Measurements from ENCODE around the gene CTAG2.
"Not testable (repeated sequence)": the region's sequence is repeated elsewhere in the genome, so short reads cannot be mapped to it uniquely, and the experiment has no call there.

Gene CTAG2

DNA sequence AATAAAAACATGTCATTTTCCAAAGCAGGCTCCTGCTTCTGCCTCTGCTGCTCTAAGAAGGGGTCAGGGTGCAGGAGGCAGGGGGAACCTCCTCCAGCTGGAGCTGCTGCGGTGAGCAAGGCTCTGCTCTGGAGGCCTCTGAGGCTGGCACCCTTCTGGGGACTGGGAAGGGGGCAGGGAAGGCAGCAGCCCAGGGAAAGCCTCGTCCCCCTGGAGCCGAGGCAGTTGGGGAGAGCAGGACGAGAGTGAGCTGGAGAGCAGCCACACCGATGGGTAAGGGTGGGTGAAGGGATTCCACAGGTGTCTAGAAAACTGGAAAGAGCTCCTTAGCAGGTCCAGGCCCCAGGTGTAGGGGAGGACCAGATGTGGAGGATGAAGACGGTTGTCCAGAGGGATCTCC lies 2.0 kb upstream of the CTAG2 start:
- Histone ChIP-seq H3K4me1 (ENCODE audit: insufficient read depth, low read length) (no peaks in the 10 kb centered on the region), H3K9ac (ENCODE audit: low read depth, low read length) (no peak overlapping the region), H3K9me3 (ENCODE audit: control insufficient read depth, insufficient read depth, low read length) (no peaks in the 10 kb centered on the region), H3K36me3 (ENCODE audit: insufficient read depth, low read length) (no peaks in the 10 kb centered on the region)

DNA sequence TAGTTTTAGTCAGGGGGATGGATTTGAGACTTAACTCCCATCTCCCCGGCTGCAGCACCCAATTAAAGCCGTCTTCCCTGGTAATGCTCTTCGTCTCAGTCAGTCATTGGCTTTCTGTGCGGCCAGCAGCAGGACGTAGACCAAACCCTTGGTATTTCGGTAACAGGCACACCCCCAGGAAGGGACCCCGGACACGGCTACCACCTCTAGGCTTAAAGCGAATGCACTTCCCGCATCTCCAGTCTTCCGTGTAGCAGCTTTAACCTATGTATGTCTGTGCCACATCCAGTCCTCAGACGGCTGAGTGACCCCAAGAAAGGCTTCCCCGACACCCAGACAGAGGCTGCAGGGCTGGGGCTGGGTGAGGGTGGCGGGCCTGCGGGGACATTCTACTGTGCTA lies 1.5 kb upstream of the CTAG2 start:
- no peaks in the 10 kb centered on the region for H3K9me3 ChIP-seq (ENCODE audit: control insufficient read depth, insufficient read depth, low read length)
- no peaks in the 10 kb centered on the region for H3K36me3 ChIP-seq (ENCODE audit: insufficient read depth, low read length)
- no peak overlapping the region for H3K9ac ChIP-seq (ENCODE audit: low read depth, low read length)
- H3K4me1 ChIP-seq (ENCODE audit: insufficient read depth, low read length) = no peaks in the 10 kb centered on the region

DNA sequence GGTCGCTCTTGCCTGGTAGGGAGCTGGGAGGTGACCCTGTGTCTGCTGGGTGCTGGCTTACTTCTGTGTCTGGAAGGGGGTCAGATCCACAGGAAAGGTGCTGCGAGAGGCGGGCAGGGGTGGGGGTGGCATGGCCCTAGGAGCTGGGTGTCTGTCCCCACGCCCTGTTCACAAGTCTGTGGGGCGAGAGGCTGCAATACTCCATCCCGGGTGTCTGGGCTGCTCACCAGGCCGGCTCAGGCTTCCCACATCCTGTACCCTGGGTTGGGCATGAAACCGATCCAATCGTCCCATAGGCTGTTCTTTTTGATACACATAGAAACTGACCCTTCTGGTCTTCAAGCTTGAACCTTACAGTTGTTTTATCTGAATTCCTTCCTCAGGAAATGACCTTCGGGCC lies 993 bp upstream of the CTAG2 start:
- no peaks in the 10 kb centered on the region for H3K4me1 ChIP-seq (ENCODE audit: insufficient read depth, low read length)
- H3K9ac ChIP-seq (ENCODE audit: low read depth, low read length) = no peak overlapping the region
- no peaks in the 10 kb centered on the region for H3K9me3 ChIP-seq (ENCODE audit: control insufficient read depth, insufficient read depth, low read length)
- no peaks in the 10 kb centered on the region for H3K36me3 ChIP-seq (ENCODE audit: insufficient read depth, low read length)

DNA sequence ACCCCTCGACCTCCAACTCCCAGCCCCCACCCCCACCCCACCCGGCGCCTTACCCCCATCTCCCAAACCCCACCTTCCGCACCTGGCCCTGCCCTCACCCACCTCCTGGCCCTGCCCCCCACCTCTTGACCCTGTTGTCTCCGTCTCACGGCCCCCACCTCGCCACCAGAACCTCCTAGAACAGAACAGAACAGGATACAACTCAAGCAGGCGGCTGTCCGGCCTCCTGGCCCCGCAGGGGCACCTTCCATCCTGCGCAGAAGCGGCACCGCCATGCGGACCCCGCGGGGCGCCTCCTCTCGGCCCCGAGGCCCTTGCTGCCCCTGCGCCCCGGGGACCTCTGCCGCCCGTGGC lies 354 bp downstream of the CTAG2 start:
- H3K9me3 ChIP-seq (ENCODE audit: control insufficient read depth, insufficient read depth, low read length) = no peaks in the 10 kb centered on the region
- H3K9ac ChIP-seq (ENCODE audit: low read depth, low read length) = no peak overlapping the region
- H3K36me3 ChIP-seq (ENCODE audit: insufficient read depth, low read length) = no peaks in the 10 kb centered on the region
- no peaks in the 10 kb centered on the region for H3K4me1 ChIP-seq (ENCODE audit: insufficient read depth, low read length)

DNA sequence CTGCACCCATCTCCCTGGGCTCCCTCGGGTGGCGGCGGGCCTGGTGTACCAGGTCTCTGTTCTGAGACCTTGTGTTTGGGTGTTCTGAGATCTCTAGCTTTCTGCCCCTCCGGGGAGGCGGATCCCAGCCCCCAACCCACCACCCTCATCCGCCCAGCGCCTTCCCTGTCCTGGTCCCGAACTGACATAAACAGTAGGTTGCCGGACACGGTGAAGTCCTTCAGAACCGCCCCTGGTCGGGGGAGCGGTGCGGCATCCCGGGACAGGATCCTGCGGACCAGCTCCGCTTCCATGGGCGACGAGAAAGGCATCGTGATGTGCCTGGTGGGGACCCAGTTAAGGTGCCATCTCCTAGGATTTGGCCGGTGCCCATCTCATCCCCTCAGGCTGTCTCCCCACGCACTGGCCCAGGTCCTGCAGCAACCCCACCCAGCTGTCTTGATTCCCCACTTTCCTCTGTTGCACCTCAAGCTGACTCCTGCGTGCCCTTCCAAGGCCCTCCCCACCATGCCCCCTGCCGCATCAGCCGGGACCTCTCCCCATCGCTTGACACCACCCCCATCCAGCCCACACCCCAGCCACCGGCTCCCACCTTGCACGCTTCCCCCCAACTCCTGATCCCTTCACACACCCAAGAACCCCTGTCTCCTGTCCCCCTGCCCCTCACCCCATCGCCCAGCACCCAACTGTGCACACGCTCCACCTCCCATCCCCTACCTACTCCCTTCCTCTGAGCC lies 900 bp downstream of the CTAG2 start:
- H3K4me1 ChIP-seq (ENCODE audit: insufficient read depth, low read length) = no peaks in the 10 kb centered on the region
- H3K9me3 ChIP-seq (ENCODE audit: control insufficient read depth, insufficient read depth, low read length) = no peaks in the 10 kb centered on the region
- no peak overlapping the region for H3K9ac ChIP-seq (ENCODE audit: low read depth, low read length)
- no peaks in the 10 kb centered on the region for H3K36me3 ChIP-seq (ENCODE audit: insufficient read depth, low read length)

DNA sequence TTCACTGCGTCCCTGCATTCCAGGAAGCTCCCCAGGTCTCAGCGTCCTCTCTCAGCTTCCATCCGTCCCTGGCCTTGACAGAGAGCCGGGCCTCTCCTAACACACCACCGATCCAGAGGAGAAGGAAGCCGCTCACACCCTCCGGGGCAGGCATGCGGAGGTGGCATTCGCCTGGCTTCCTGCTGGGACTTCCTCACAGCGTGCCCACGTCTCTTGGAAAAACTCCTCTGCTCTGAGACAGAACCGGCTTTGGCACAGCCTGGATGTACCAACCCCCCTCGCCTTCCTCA lies 3.2 kb downstream of the CTAG2 start:
- H3K9ac ChIP-seq (ENCODE audit: low read depth, low read length) = no peak overlapping the region
- H3K4me1 ChIP-seq (ENCODE audit: insufficient read depth, low read length) = no peaks in the 10 kb centered on the region
- no peaks in the 10 kb centered on the region for H3K36me3 ChIP-seq (ENCODE audit: insufficient read depth, low read length)
- no peaks in the 10 kb centered on the region for H3K9me3 ChIP-seq (ENCODE audit: control insufficient read depth, insufficient read depth, low read length)

DNA sequence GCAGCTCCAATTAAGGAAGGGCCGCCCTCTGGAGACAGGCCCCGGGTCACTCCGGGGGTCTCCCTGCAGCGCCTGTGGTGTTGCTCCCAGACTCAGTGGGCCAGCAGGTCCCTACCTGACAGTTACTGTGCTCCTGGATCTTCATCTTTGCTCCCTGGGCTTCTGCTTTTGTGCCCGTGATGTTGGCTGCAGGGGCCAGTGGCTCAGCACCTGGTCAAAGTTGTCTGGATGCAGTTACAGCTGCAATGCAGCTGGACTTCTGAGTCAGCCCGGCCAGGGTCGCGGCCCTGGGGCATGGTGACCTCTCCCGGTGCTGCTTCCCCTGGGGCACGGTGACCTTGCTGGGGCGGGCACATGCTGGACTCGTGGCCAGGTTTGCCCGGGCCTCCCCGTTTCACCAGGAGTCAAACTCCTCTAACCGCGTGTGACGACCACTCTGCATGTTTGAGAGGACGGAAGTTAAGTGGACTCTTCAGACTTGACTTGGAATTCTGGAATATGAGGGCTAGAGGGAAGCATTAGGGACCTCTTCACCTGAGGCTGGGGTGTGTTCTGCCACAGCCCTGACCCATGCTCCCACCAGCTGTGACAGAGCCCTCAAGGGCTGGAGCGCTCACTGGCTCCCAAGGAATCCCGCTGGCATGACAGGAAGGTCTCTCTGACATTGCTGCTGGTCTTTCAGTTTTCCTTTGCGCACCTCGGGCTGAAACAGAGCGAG lies 3.7 kb downstream of the CTAG2 start:
- Histone ChIP-seq H3K36me3 (ENCODE audit: insufficient read depth, low read length) (no peaks in the 10 kb centered on the region), H3K9me3 (ENCODE audit: control insufficient read depth, insufficient read depth, low read length) (no peaks in the 10 kb centered on the region), H3K9ac (ENCODE audit: low read depth, low read length) (no peak overlapping the region), H3K4me1 (ENCODE audit: insufficient read depth, low read length) (no peaks in the 10 kb centered on the region)

DNA sequence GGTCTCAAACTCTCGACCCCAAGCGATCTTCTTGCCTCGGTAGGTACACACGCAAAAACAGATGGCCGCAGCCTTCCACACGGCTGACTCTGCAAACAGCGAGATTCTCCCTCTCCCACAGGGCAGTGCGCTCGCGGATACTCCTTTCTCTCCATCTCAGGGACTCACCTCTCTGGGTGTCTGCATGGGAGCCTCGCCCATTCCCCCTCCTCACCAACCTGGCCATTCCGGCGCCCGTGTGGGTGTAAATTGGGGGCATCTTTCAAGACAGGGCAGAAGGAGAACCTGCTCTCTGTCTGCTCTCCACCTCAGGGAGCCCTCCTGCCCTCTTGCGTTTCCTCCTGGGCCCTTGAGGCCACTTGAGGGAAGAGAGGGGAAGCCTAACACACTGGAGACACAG lies 4.4 kb downstream of the CTAG2 start:
- Histone ChIP-seq H3K4me1 (ENCODE audit: insufficient read depth, low read length) (no peaks in the 10 kb centered on the region), H3K9ac (ENCODE audit: low read depth, low read length) (no peak overlapping the region), H3K9me3 (ENCODE audit: control insufficient read depth, insufficient read depth, low read length) (no peaks in the 10 kb centered on the region), H3K36me3 (ENCODE audit: insufficient read depth, low read length) (no peaks in the 10 kb centered on the region)

DNA sequence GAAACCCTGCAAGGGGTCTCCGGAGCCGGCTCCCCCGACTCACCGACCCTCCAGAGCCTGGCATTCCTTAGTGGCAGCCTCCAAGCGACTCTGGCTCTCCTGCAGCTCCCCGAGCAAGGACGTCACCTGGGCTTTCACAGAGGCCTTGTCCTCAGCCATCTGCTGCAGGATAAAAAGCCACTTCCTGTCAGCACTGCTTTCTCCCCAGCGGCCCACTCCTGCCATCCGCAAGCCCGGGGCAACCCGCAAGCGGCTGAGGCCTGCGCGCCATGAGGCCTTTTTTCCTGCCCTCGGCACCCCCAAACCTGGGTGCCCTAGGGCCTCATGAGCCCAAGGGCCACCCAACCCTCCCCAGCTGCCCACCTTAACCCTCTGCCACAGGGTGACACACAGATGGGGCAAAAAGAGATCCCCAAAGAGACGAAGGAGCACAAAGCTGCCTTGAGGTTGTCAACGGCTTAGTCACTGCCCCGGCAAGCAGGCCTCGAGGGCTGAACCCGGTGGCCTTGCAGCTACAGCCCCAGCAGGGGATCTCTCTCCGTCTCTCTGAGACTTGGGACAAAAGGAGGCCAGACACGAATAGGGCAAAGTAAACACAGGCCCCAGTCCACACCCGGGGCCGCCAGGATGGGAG lies 7.5 kb downstream of the CTAG2 start:
- H3K9ac ChIP-seq (ENCODE audit: low read depth, low read length); H3K4me1 ChIP-seq (ENCODE audit: insufficient read depth, low read length); H3K36me3 ChIP-seq (ENCODE audit: insufficient read depth, low read length); H3K9me3 ChIP-seq (ENCODE audit: control insufficient read depth, insufficient read depth, low read length): not testable (repeated sequence)

DNA sequence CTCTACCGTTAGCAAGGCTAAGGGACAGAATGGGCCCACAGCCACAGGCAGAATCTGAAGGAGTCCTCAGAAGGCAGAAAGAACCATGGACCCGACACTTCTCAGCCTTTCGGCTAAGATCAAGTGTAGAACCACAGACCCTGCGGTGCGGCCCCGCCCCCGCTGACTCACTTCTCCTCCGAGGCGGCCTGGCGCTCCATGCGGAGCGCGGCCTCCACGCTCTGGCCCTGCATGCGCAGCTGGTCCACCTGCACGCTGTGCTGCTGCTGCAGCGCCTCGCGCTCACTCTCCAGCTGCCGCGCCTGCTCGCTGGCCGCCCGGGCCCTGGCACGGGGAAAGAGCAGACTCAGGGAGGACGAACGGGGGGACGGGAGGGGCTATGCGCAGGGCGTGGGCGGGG lies 9.7 kb downstream of the CTAG2 start:
- not testable (repeated sequence) for H3K36me3 ChIP-seq (ENCODE audit: insufficient read depth, low read length); H3K9me3 ChIP-seq (ENCODE audit: control insufficient read depth, insufficient read depth, low read length); H3K9ac ChIP-seq (ENCODE audit: low read depth, low read length); H3K4me1 ChIP-seq (ENCODE audit: insufficient read depth, low read length)

DNA sequence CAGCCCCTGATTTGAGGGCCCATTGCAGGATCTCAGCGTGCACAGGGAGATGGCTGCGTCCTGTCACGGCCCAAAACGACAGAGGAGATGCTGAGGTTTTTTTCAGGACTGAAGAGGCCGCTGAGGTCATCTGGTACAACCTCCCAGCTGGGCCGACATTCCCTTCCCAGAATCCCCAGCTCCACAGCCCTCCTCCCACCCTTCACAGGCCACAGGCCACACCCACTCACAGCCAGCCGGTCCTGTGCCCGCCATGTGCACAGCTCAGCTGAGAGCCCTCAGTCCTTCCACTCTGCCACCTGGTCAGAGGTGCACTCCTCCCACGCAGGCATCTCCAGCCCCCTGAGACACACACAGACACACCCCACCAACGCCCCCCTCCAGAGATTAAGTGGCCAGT lies 11.6 kb downstream of the CTAG2 start:
- H3K4me1 ChIP-seq (ENCODE audit: insufficient read depth, low read length); H3K9ac ChIP-seq (ENCODE audit: low read depth, low read length); H3K36me3 ChIP-seq (ENCODE audit: insufficient read depth, low read length); H3K9me3 ChIP-seq (ENCODE audit: control insufficient read depth, insufficient read depth, low read length): not testable (repeated sequence)

DNA sequence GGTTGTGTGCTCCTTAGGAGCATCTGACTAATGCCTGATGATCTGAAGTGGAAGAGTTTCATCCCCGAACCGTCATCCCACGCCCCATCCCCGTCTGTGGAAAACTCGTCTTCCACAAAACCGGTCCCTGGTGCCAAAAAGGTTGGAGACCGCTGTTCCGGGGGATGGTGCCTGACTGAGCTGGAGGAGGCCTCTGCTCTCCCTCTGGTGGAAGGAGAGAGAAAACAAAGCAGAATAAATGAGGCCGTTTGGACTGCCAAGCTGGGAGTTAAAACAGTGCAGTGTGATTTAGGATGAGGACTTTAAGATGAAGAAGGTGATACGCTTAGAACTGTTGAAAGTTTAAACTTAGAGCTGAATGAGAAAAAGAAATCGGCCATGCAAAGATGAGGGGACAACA lies 19.7 kb downstream of the CTAG2 start:
- not testable (repeated sequence) for H3K9me3 ChIP-seq (ENCODE audit: control insufficient read depth, insufficient read depth, low read length); H3K4me1 ChIP-seq (ENCODE audit: insufficient read depth, low read length); H3K36me3 ChIP-seq (ENCODE audit: insufficient read depth, low read length); H3K9ac ChIP-seq (ENCODE audit: low read depth, low read length)

DNA sequence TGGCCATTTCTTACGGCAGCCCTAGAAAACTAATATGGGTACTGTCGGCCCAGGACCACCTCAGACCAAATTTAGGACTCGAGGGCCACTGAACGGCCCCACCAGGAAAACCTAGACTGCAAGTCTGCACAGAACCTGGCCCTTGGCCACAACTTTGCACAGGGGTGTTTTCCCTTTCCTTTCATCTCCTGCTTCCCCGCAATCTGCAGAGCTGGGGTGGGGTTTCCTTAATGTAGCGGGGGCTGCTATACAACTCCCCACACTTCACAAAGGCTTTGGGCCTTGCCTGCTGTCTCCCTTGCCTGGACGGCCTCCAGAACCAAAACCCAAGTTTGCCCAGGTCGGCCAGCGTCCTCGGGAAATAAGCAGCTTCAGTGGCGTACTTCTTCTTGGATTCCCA lies 22.4 kb downstream of the CTAG2 start:
- not testable (repeated sequence) for H3K4me1 ChIP-seq (ENCODE audit: insufficient read depth, low read length); H3K9ac ChIP-seq (ENCODE audit: low read depth, low read length); H3K9me3 ChIP-seq (ENCODE audit: control insufficient read depth, insufficient read depth, low read length); H3K36me3 ChIP-seq (ENCODE audit: insufficient read depth, low read length)

DNA sequence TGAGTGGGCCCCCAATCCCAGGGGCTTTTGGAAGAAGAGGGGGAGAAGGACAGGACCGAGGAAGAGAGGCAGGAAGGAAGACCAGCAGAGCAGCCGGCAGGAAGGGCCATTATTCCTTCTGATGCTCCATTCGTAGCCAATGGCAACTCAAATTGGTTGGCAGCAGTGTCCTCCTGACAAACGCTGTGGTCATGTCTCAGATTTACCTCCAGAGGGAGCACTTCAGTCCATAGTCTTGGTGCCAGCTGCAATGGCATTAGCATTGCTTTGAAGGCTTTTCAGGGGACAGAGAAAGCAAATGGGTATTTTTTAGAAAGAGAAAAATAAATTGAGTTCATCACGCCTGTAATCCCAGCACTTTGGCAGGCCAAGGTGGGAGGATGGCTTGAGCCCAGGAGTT lies 24.4 kb downstream of the CTAG2 start:
- not testable (repeated sequence) for H3K9me3 ChIP-seq (ENCODE audit: control insufficient read depth, insufficient read depth, low read length); H3K36me3 ChIP-seq (ENCODE audit: insufficient read depth, low read length); H3K4me1 ChIP-seq (ENCODE audit: insufficient read depth, low read length); H3K9ac ChIP-seq (ENCODE audit: low read depth, low read length)

DNA sequence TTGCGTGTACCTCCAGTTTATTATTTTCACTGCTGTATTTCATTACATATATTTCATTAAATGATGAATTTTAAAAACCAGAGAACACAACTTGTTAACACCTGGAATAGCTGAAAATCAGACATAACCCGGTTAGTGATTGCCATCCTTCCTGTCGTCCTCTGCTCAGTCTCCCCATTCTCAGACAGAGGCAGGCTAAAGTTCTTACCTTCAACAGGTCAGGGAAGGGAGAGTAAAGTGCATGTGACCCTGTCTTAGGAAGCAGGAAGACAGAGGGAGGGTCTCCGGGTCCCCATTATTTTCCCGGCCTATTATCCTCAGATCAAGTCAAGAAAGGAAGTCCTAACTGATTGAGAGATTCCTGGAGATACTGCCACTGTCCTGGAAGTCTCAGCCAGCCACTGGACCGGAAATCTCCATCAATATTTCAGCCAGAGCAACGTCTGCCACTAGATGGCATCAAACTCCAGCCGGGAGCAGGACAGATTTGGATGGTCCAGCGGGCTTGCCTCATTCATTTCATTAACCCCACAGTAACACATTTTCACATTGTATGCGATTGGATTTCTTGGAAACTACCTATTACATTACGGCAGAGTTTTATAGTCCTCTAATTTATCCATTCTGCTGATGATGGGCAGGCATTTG lies 32.5 kb downstream of the CTAG2 start:
- not testable (repeated sequence) for H3K9ac ChIP-seq (ENCODE audit: low read depth, low read length); H3K9me3 ChIP-seq (ENCODE audit: control insufficient read depth, insufficient read depth, low read length); H3K36me3 ChIP-seq (ENCODE audit: insufficient read depth, low read length); H3K4me1 ChIP-seq (ENCODE audit: insufficient read depth, low read length)

Data from ES-I3 (cell line).